Measurements from ENCODE around the gene GDPD5.

GDPD5 gene

GRCh38 chr11:75442161-75442885, 83.4 kb downstream of the GDPD5 start:
- no peak overlapping the region for H3K27ac ChIP-seq
- TF ChIP-seq CTCF (conservative IDR thresholded peaks at IDR 0.05) = no peak

- H3K27ac ChIP-seq = no peak overlapping the region
- TF ChIP-seq CTCF (conservative IDR thresholded peaks at IDR 0.05) = no peak
Measured at GRCh38 chr11:75441804-75442132, 84.0 kb downstream of the GDPD5 start.

GRCh38 chr11:75440960-75441803, 84.6 kb downstream of the GDPD5 start:
- H3K27ac ChIP-seq = no peak overlapping the region
- TF ChIP-seq CTCF (conservative IDR thresholded peaks at IDR 0.05) = no peak

GRCh38 chr11:75439495-75440120, 86.1 kb downstream of the GDPD5 start:
- no peak for TF ChIP-seq CTCF (conservative IDR thresholded peaks at IDR 0.05)
- no peak overlapping the region for H3K27ac ChIP-seq

GRCh38 chr11:75439026-75439425, 86.7 kb downstream of the GDPD5 start:
- TF ChIP-seq CTCF (conservative IDR thresholded peaks at IDR 0.05) = no peak
- no peak overlapping the region for H3K27ac ChIP-seq

- TF ChIP-seq CTCF (conservative IDR thresholded peaks at IDR 0.05) = no peak
- no peak overlapping the region for H3K27ac ChIP-seq
Measured at GRCh38 chr11:75437966-75438659, 87.6 kb downstream of the GDPD5 start.

- H3K27ac ChIP-seq = no peak overlapping the region
- no peak for TF ChIP-seq CTCF (conservative IDR thresholded peaks at IDR 0.05)
Measured at GRCh38 chr11:75436806-75437205, 88.9 kb downstream of the GDPD5 start.

All from VCaP (cell line).